GDM1 (cell line): ENCODE measurements around the gene GALNT12.

Source experiments
- DNase-seq: peaks from one replicate; lab custom pipeline; 2025; lab: John Stamatoyannopoulos, UW

Gene GALNT12

DNA sequence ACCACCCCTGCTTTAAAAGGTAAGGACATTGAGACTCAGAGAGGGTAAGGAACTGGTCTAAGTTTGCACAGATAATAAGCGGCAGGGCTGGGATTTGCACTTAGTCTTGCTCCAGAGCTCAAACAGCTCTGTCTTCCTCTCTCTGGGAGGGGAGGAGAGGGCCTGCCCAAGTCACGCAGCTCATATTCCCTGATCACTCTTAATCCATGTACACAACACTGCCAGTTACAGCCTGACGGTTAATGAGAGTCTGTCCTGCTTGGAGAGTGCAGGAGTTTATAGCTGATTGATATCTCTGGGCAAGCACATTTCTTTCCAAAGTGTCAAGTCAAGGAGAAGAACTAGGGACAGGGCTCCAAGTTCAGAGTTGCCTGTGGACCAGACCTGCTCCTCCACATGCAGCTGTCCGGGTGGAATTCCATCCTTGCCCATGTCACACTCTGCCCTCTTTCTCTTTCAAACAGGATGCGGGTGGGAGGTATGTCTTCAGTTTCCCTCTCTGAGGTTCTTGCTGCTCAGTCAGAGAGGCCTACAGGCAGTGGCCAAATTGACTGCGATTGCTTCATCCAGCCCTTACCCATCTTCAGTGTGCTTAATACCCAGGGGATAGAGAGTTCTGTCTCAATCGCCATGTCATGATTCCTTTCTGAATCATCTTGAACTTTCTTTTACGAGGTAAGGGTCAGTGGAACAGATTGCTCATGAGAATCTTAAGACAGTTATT lies 54.5 kb downstream of the GALNT12 start:
- no peak for DNase-seq

GRCh38 chr9:98862936-98863335 lies 55.5 kb downstream of the GALNT12 start:
- no peak for DNase-seq

DNA sequence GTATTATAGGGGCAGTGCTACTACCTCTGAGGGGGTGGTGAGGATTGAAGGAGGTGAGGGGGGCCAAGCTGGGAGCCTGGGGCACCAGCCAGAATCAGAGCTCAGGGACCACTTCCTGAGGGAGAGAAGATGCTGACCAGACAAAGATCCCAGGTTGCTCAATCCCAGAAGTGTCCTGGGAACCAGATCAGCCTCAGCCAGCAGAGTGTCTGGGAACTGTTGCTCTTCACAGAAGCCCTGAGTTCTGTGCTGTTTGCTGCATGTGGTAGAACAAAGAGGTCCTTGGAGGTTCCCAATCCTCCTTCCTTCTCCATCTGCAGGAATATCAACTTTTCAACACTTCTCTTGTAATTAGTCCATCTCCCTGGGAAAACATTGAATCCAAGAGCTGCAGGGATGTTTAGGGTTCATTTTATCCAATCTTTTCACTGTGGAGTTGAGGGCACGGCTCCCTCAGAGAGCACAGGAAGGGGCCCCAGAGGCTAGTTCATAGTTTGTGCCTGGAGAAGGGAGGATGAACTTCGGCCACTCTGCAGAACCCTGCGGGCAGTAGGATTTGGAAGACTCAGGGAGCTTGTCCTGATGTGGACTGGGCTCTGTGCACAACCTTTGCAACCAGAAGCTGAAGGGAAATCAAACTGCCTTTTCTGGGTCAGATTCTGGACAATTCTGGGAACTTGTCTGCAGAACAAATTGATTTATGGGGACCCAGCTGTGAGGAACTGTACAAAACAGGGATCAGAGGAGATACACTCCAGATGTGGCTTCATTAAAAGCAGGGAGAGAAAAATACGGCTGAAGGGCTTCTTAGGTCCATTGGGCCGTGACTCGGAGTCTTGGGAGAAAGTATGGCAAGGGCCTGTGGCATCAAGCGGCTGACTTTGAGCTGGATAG lies 57.1 kb downstream of the GALNT12 start:
- DNase-seq, result no peak

DNA sequence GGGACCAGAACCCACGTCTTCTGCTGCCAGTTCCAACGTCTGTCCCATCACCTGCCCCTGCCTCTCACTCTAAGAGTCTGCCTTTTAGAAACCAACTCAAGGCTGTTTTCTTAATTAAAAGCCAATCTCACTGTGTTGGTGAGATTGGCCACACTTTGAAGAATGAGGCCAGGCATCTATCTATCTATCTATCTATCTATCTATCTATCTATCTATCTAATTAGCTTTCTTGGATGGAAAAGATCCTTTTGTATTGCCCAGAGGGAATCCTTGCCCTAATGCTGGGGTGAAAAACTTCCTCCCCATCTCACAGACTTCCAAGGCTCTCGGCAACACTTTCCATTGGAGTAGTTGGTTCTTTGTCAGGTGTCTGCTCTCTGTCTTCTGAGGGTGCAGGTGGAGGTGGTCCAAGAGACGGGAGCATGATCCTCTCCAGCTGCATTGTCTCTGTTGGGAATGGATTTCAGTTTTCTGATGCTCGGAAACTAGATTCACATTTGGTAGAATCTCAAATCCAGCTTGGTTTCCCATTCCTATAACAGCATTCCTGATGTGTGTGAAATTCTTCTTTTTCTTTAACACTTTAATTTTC lies 57.9 kb downstream of the GALNT12 start:
- no peak for DNase-seq

DNA sequence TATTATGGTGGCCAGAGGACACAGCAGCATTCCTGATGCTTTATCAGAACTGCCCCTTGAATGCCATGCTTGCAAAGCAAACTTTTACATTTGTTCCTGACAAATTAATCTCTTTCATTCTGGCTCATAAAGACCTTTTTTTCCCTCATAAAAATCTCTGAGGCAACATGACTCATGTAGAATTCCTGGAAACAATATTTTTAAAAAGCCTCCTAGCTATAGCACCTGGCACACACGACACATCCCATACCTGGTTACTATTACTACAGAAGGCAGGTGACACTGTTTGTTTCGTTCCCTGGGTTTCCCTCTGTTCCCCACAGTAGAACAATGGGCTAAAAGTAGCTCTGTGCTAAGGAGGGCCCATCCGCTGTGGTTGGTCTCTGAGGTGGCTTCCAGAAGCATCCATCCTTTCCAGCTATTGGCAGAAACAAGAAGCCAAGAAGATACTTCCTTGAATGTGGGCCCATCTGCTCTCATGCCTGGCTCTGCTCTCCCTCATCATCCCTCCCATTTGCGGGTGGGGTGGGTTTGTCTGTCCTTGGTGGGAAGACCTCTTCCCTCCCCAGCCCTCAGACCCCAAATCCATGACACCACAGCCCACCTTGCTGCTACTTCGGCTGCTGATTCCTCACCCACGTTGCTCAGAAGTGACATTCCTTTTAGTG lies 59.1 kb downstream of the GALNT12 start:
- DNase-seq, result no peak

DNA sequence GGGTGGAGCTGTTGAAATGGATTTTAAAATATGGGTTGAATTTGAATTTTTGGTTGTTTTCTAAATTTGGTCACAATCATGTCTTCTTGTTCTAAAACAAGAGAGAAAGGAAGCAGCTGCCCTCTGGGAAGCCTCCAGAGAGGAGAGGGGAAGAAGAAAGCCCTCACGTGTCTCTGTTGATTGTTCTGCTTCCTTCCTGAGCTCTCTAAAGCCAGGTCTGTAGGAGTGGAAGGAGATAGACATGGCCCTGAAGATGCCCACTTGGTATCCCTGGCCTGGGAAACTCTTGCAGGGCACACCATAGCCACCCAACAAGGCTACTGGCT lies 59.6 kb downstream of the GALNT12 start:
- DNase-seq, result peak; percentile 18

DNA sequence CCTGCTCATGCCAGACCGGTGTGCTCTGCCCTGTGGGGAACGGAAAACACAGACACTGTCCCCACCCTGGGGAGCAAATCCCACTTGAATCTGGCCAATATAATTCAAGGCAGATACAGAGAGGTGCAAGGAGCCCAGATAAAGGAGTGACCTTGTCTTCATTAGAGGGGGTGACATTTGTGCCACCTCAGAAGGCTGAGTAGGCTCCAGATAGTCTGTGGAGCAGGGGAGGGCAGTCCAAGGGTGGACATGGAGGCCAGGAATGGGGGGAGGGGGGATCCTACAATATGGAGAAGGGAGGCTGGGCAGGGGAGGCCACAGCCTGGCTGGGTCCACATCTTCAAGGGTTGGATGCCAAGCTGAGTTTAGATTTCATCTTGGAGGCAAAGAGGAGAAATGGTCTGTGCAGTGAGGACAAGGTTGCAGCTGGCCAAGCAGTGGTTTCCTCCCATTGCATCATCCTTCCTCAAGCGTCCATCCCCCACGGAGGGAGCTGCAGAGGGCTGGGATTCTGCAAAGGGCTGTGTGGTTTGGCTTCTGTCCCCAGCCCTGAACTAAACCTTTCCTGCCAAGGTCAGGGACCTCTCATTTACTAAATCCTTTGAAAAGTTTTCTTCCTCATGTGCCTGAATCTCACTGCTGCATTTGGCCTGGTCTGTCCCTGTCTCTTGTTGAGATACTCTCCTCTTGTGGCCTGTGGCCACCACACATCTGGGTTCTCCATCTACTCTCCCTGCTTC lies 60.1 kb downstream of the GALNT12 start:
- peak; percentile 57 for DNase-seq

DNA sequence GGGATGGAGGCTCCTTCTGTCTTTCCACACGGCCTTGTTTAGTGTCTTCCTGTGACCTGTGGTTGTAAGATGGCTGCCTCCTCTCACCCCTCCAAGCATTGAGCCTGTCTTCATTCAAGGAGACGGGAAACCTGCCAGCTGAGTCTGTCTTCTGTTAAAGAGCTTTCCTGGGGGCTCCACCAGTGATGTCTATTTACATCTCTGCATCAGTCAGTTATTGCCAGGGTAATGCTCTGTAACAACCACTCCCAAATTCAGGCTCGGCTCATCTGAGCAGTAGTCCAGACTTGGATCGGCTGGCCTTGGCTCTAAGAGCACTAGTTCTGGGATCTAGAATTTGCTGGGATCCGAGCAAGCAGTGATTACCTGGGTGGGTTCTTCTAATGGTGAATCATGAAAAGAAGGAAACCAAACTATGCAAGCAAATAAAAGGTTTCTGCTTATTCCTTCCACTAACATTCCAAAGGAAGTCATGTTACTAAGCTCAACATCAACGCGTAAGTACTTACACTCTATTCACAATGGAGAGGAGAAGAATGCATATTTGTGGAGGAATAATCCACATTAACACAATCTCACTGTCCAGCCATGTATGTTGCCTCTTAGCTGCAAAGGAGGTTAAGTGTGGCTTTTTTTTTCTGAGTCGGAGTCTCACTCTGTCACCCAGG lies 61.7 kb downstream of the GALNT12 start:
- no peak for DNase-seq

DNA sequence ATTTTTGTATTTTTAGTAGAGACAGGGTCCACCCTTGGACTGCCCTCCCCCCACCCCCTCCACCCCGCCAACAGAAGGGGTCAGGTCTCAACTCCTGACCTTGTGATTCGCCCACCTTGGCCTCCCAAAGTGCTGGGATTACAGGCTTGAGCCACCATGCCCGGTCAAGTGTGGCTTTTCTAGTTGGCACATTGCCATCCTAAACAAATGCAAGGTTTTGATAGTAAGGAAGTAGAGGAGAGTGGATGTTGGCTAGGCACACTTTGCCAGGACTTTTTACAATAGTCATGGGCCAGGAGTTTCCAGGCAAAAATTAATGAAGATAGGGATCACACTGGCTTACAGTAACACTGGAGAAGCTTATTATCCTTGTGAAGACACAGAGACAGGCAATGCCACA lies 62.4 kb downstream of the GALNT12 start:
- no peak for DNase-seq

- DNase-seq, result no peak
Measured at GRCh38 chr9:98870782-98871557, 63.5 kb downstream of the GALNT12 start.

DNA sequence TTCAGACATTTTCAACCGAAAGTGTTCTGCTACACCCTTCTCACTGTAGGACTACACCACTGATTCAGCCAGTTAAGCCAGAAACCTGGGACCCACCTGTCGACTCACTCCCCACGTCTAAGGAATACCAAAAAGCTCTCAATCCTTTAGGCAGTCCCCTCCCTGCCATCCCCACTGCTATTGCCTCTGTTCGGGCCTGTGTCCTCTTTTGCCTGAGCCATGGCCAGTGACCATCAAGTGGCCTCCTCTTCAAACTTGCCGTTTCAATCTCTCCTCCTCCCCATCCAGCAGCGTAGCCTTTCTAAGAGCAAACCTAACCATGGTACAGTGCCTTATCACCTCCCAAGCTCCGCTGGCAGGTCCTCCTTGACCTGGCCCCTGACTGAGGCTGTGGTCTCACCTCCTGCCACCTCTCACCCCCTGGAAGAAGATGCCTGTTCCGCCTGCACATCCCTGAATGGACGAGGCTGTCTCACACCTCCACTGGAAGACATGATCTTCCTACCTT lies 64.1 kb downstream of the GALNT12 start:
- DNase-seq, result no peak

DNA sequence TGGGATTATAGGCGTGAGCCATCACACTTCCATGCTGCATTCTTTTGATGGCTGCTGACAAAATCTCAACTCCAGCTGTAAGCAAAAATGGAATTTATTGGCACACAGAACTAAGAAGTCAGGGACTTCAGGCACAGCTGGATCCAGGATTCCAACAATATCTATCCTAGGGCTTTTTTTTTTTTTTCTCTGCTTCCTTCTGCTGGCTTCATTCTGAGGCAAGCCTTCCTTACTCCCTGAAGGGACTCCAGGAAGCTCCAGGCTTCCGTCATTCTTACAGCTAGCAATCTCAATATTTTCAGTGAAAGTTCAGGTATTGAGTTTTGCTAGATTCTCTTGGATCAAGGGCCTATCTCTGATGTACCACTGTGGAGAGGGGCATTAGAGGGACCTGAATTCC lies 66.1 kb downstream of the GALNT12 start:
- DNase-seq, result no peak

GRCh38 chr9:98873951-98874371 lies 66.5 kb downstream of the GALNT12 start:
- no peak for DNase-seq

GRCh38 chr9:98874721-98875255 lies 67.3 kb downstream of the GALNT12 start:
- no peak for DNase-seq

DNA sequence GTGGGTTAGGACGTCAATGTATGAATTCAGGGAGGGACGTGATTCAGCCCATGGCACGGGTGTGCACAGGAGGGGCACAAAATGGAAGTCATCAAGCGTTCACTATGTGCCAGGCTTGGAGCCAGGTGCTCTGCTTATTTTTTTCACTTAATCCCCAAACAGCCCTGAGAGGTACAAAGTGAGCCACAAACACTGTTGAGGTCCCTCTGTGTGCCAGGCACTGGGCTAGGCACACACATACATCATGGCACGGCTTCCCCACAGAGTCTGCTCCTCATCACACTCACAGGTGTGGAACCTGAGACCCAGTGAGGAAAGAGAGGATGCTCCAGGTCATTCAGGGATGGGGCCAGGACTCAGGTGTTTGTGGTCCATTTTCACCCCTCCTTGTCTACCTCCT lies 68.1 kb downstream of the GALNT12 start:
- DNase-seq, result no peak

GRCh38 chr9:98877311-98877710 lies 69.8 kb downstream of the GALNT12 start:
- no peak for DNase-seq

DNA sequence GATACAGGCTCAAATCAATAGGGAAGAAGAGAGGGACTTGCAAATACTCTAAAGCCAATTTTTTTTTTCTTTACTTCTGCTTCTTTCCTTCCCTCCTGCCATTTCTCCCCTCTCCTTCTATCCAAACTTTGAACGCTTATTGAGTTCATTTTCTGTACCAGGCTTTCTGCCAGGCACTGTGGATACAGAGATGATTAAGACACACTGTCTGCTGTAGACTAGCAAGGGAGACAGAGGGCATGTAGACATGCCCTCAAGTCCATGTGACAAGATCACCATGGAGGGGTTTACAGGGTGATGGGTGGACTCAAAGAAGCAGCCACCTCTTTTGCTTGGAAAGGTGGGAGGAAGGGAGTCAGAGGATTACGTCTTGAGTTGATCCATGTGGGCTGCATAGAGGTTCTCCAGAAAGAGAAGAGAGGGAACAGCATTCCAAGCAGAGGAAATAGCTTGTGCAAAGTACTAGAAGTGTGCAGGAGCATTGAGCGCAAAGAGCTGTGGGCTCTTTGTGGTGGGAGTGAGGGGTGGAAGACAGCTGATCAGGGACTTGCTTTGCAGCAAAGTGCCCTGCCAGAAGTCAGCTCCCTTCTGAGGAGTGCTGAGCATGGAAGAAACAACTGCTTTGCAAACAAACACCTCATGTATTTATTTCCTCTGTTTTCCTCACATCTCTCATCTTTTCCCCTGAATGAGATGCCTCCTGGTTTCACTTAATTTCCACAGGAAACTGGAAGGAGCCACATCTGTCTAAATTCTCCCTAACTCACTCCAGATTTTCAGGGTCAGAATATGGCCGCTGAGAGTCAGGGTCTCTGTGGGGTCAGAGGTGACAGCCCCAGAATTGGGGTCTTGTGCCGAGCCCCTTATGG lies 71.9 kb downstream of the GALNT12 start:
- DNase-seq, result no peak

GRCh38 chr9:98879963-98880310 lies 72.5 kb downstream of the GALNT12 start:
- DNase-seq, result no peak
